Activated T-cell treated with anti-CD3 and anti-CD28 coated beads, Interleukin-2, amount 50 U/mL, for 24 hours (primary cell): ENCODE measurements around the gene SIDT2.
"Not testable (repeated sequence)": the region's sequence is repeated elsewhere in the genome, so short reads cannot be mapped to it uniquely, and the experiment has no call there.

ENCODE experiments used
- DNase-seq: peaks from one replicate; pipeline ENCODE4 v3.0.0-alpha.2; 2020
- H3K27ac Mint-ChIP-seq: 2 replicates; pipeline ENCODE4 v1.8.0; 2020; ENCODE audit warnings: mild to moderate bottlenecking, mixed read lengths
- H3K27me3 Mint-ChIP-seq: 2 replicates; pipeline ENCODE4 v1.8.0; 2020; ENCODE audit warnings: mixed read lengths
- H3K36me3 Mint-ChIP-seq: 2 replicates; pipeline ENCODE4 v1.8.0; 2020; ENCODE audit warnings: low read depth, mixed read lengths
- H3K4me1 Mint-ChIP-seq: 2 replicates; pipeline ENCODE4 v1.8.0; 2020; ENCODE audit warnings: low read depth, mixed read lengths
- H3K4me3 Mint-ChIP-seq: 2 replicates; pipeline ENCODE4 v1.8.0; 2020; ENCODE audit warnings: mild to moderate bottlenecking, moderate library complexity, mixed read lengths
- H3K9me3 Mint-ChIP-seq: 2 replicates; pipeline ENCODE4 v1.8.0; 2020; ENCODE audit warnings: mixed read lengths

Gene SIDT2

GRCh38 chr11:117201658-117202305 lies 23.2 kb downstream of the SIDT2 start:
- Mint-ChIP-seq H3K9me3 (no peaks in the 10 kb centered on the region), H3K27me3 (no peaks in the 10 kb centered on the region), H3K27ac (peak overlapping the region; percentile 55), H3K4me1 (no peaks in the 10 kb centered on the region), H3K36me3 (peaks cover 43% of the 10 kb centered on the region), H3K4me3 (no peak overlapping the region)
- DNase-seq: no peak

- H3K27me3 Mint-ChIP-seq: no peaks in the 10 kb centered on the region
- no peak overlapping the region for H3K4me3 Mint-ChIP-seq
- H3K27ac Mint-ChIP-seq: peak overlapping the region; percentile 55
- H3K36me3 Mint-ChIP-seq: peaks cover 41% of the 10 kb centered on the region
- no peak for DNase-seq
- H3K4me1 Mint-ChIP-seq: no peaks in the 10 kb centered on the region
- H3K9me3 Mint-ChIP-seq: no peaks in the 10 kb centered on the region
Measured at GRCh38 chr11:117202386-117203068, 24.0 kb downstream of the SIDT2 start.

- H3K4me3 Mint-ChIP-seq: no peak overlapping the region
- no peak for DNase-seq
- peaks cover 39% of the 10 kb centered on the region for H3K36me3 Mint-ChIP-seq
- H3K27me3 Mint-ChIP-seq: no peaks in the 10 kb centered on the region
- peak overlapping the region; percentile 55 for H3K27ac Mint-ChIP-seq
- H3K4me1 Mint-ChIP-seq: no peaks in the 10 kb centered on the region
- no peaks in the 10 kb centered on the region for H3K9me3 Mint-ChIP-seq
Measured at GRCh38 chr11:117203069-117203407, 24.5 kb downstream of the SIDT2 start.

GRCh38 chr11:117204283-117205080 lies 25.9 kb downstream of the SIDT2 start:
- no peaks in the 10 kb centered on the region for H3K27me3 Mint-ChIP-seq

GRCh38 chr11:117205211-117205818 lies 26.8 kb downstream of the SIDT2 start:
- Mint-ChIP-seq H3K27me3 (no peaks in the 10 kb centered on the region), H3K27ac (peak overlapping the region; percentile 45), H3K9me3 (no peaks in the 10 kb centered on the region), H3K4me3 (no peak overlapping the region), H3K4me1 (no peaks in the 10 kb centered on the region), H3K36me3 (peaks cover 51% of the 10 kb centered on the region)
- no peak for DNase-seq

More at GRCh38 chr11:117204283-117205080, 25.9 kb downstream of the SIDT2 start:
- peaks cover 46% of the 10 kb centered on the region for H3K36me3 Mint-ChIP-seq
- no peaks in the 10 kb centered on the region for H3K4me1 Mint-ChIP-seq
- no peak for DNase-seq
- peak overlapping the region; percentile 5 for H3K27ac Mint-ChIP-seq
- no peak overlapping the region for H3K4me3 Mint-ChIP-seq
- H3K9me3 Mint-ChIP-seq: no peaks in the 10 kb centered on the region

- H3K9me3 Mint-ChIP-seq, H3K27ac Mint-ChIP-seq, H3K27me3 Mint-ChIP-seq, H3K4me3 Mint-ChIP-seq, H3K4me1 Mint-ChIP-seq, DNase-seq: not testable (repeated sequence)
- H3K36me3 Mint-ChIP-seq: peaks cover 59% of the 10 kb centered on the region
Measured at GRCh38 chr11:117206111-117206510, 27.6 kb downstream of the SIDT2 start.

GRCh38 chr11:117206859-117207258 lies 28.3 kb downstream of the SIDT2 start:
- H3K27me3 Mint-ChIP-seq, H3K27ac Mint-ChIP-seq, DNase-seq, H3K4me1 Mint-ChIP-seq, H3K9me3 Mint-ChIP-seq, H3K4me3 Mint-ChIP-seq: not testable (repeated sequence)
- peaks cover 67% of the 10 kb centered on the region for H3K36me3 Mint-ChIP-seq

- not testable (repeated sequence) for H3K4me1 Mint-ChIP-seq, H3K27me3 Mint-ChIP-seq, DNase-seq, H3K4me3 Mint-ChIP-seq, H3K27ac Mint-ChIP-seq, H3K9me3 Mint-ChIP-seq
- peaks cover 72% of the 10 kb centered on the region for H3K36me3 Mint-ChIP-seq
Measured at GRCh38 chr11:117207481-117207880, 28.9 kb downstream of the SIDT2 start.

GRCh38 chr11:117208710-117209109 lies 30.2 kb downstream of the SIDT2 start:
- peaks cover 74% of the 10 kb centered on the region for H3K36me3 Mint-ChIP-seq
- not testable (repeated sequence) for H3K4me1 Mint-ChIP-seq, H3K27me3 Mint-ChIP-seq, H3K27ac Mint-ChIP-seq, H3K4me3 Mint-ChIP-seq, H3K9me3 Mint-ChIP-seq, DNase-seq

GRCh38 chr11:117209351-117210125 lies 31.0 kb downstream of the SIDT2 start:
- Mint-ChIP-seq H3K27ac (peak overlapping the region; percentile 5), H3K36me3 (peaks cover 72% of the 10 kb centered on the region)
- not testable (repeated sequence) for H3K4me3 Mint-ChIP-seq, H3K4me1 Mint-ChIP-seq, H3K9me3 Mint-ChIP-seq, H3K27me3 Mint-ChIP-seq, DNase-seq

GRCh38 chr11:117210620-117211019 lies 32.1 kb downstream of the SIDT2 start:
- no peak for DNase-seq
- H3K4me3 Mint-ChIP-seq: no peak overlapping the region
- H3K27me3 Mint-ChIP-seq: no peaks in the 10 kb centered on the region
- H3K9me3 Mint-ChIP-seq: no peaks in the 10 kb centered on the region
- peaks cover 3% of the 10 kb centered on the region for H3K4me1 Mint-ChIP-seq
- H3K36me3 Mint-ChIP-seq: peaks cover 70% of the 10 kb centered on the region
- peak overlapping the region; percentile 63 for H3K27ac Mint-ChIP-seq

- no peak for DNase-seq
- Mint-ChIP-seq H3K27me3 (no peaks in the 10 kb centered on the region), H3K27ac (peak overlapping the region; percentile 38), H3K36me3 (peaks cover 85% of the 10 kb centered on the region), H3K9me3 (no peaks in the 10 kb centered on the region), H3K4me3 (no peak overlapping the region), H3K4me1 (peaks cover 8% of the 10 kb centered on the region)
Measured at GRCh38 chr11:117212697-117213355, 34.3 kb downstream of the SIDT2 start.

GRCh38 chr11:117214404-117215110 lies 36.0 kb downstream of the SIDT2 start:
- Mint-ChIP-seq H3K27ac (peak overlapping the region; percentile 35), H3K36me3 (peaks cover 95% of the 10 kb centered on the region), H3K4me1 (peaks cover 9% of the 10 kb centered on the region), H3K4me3 (no peak overlapping the region), H3K27me3 (no peaks in the 10 kb centered on the region), H3K9me3 (no peaks in the 10 kb centered on the region)
- DNase-seq: no peak
